Measurements from ENCODE around the gene RNF149.

RNF149 gene

GRCh38 chr2:101232770-101233169 lies 75.7 kb downstream of the RNF149 start:
- no peak for DNase-seq (ENCODE audit: low read depth in 2 of 3, low spot score in 2 of 3)

DNA sequence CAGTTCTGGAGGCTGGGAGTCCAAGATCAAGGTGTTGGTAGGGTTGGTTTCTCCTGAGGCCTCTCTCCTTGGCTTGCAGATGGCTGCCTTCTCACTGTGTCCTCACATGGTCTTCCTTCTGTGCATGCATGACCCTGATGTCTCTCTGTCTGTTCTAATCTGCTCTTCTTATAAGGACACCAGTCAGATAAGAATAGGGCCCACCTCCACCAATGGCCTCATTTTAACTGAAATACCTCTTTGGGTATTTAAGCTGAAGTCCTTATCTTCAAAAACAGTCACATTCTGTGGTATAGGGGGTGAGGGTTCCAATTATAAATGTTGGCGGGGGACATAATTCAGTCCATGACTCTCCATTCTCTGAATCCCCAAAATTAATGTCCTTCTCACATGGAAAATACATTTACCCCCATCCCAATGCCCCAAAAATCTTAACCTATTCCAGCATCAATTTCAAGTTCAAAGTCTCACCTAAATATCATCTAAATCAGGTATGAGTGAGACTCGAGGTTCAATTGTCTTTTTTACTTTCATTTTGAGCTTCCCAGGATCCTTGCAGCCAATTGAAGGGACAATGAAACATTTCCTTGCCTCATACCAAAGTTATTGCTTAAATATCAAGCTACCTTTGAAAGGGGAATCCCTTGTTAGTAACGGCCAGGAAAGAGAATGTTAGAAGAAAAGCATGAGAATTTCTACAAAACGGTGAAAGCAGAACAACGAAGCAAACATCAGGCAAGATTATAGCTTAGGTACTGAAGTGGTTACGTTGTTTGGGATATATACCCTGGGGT lies 76.4 kb downstream of the RNF149 start:
- DNase-seq (ENCODE audit: low read depth in 2 of 3, low spot score in 2 of 3) = no peak

DNA sequence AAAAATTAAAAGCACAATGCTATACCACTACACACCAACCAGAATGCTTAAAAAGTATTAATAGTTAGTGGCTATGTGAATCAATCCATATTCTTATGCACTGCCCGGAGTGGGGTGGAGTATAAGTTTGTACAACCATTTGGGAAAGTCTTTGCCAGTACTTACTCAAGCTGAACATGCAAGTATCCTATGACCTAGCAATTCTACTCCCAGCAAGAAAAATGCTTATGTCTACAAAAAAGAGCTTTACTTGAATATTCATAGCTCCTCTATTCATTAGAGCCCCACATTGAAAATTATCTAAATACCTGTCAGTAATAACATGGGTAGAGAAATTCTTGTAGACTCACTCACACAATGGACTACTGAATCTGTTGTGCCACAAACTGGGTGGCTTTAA lies 77.3 kb downstream of the RNF149 start:
- no peak for DNase-seq (ENCODE audit: low read depth in 2 of 3, low spot score in 2 of 3)

DNA sequence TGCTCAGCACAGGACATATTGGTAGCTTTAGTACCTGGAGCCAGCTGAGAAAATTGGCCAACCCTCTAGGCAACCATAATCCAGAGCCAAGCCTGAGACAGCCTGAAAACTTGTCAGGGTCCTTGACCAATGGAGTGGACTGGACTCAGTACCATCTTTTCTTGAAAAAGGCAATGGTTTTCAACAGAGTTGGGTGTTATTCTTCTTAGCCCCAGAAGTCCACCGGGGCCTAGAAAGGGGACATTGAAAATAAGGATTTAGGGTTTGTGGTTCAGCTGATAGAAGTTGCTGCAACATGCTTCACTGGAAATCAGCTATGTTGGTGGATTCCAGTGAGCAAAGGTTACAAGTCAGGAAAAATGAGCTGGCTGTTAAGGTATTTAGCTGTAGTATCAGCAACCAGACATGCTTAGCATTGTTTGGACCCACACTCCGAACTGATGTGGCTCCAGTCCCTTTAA lies 77.9 kb downstream of the RNF149 start:
- no peak for DNase-seq (ENCODE audit: low read depth in 2 of 3, low spot score in 2 of 3)
